HG03571 (cell line): ENCODE results near the gene CCAR1.
A peak's percentile ranks its signal among the peaks of the same experiment; 100 is the strongest.
"Not testable (repeated sequence)": the region's sequence is repeated elsewhere in the genome, so short reads cannot be mapped to it uniquely, and the experiment has no call there.

Source experiments
- ATAC-seq: cut with Tn5 transposase; IDR thresholded peaks from one replicate; pipeline ENCODE4 v1.9.1; 2021; ENCODE audit not compliant: unreplicated experiment

CCAR1 gene

DNA sequence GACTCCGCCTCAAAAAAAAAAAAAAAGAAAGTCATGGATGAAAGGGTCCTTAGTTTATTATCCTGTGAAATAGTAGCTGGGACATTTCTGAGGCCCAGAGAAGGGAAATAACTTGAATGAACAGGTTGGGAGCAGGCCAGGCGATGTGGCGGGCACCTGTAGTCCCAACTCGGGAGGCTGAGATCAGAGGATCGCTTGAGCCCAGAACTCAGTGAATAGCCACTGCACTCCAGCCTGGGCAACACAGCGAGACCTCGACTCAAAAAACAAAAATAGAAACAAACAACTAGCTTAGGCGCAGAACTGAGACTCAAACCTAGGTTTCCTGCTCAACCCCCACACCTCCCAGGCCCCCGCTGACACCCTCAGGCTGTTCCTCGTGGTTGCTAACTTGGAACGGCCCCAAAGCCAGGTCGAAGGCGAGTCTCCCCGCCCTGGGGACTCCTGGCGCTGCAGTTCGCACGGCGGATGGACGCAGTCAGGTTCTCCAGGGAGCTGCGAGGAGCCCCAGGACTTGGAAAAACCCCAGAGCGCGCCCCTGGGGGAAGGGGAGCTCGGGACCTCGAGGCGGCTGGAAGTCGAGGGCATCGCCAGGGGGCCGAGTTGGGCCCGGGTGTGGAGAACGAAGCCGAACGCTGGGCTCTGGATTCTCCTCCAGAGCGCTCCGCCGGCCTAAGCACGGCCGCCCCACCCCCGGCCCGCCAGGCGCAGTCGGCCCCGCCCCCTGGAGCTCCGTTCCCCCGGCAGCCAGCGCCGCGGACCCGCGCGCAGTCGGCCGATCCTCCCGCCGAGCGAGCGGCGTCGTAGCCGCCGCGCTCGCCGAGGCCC lies 105.9 kb downstream of the CCAR1 start, which contains the start of gene STOX1:
Gene STOX1, plus strand, starts transcription at position 768 of the 828 bp plus-strand sequence. CDS start 93 bp downstream, outside the sequence.
- peak; percentile 60 for ATAC-seq

DNA sequence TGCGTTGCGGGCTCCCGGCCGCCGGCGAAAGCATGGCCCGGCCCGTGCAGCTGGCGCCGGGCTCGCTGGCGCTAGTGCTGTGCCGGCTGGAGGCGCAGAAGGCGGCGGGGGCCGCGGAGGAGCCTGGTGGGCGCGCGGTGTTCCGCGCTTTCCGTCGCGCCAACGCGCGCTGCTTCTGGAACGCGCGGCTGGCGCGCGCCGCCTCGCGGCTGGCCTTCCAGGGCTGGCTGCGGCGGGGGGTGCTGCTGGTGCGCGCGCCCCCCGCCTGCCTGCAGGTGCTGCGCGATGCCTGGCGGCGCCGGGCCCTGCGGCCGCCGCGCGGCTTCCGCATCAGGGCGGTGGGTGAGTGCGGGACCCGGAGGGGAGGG lies 106.5 kb downstream of the CCAR1 start:
- not testable (repeated sequence) for ATAC-seq

- ATAC-seq = not testable (repeated sequence)
Measured at GRCh38 chr10:68828083-68828601, 107.1 kb downstream of the CCAR1 start.

GRCh38 chr10:68828833-68829232 lies 107.8 kb downstream of the CCAR1 start:
- no peak for ATAC-seq

DNA sequence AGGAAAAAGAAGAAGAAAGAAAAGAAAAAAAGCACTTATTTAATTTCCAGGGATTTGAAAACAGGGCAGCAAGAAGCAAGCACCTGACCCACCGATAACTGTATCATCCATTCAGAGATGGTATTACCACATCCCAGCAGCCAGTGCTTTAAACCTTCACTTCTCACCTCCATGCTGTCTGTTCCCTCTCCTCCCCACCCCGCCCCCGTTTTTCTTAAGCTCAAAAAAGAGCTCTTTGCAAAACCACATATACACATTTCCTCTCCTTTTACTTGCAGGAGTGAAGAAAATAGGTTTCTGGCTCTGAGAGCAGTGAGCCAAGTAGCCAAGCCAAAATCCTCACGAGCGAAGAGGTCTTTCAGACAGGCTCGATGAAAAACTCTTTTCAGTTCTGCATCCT lies 108.5 kb downstream of the CCAR1 start:
- ATAC-seq = no peak

DNA sequence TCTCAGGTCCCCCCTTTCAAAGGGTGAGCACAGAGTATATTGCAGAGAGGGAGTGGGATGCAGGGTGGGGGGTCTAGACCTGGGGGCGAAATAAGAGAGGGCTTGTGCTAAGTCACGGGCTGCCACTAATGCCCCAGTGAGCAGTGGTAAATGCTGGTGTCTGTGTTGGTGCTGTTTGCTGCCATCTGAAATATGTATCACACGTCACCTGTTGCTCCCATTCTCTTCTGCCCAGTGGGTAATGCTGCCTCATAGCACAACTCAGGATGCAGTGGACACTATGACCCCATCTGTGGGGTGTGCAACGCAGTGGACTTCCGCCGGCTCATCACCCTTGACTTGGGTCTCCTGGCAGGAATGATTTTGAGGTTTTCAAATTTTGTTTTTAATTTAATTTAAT lies 108.9 kb downstream of the CCAR1 start:
- ATAC-seq = no peak

- no peak for ATAC-seq
Measured at GRCh38 chr10:68831961-68832455, 111.0 kb downstream of the CCAR1 start.

DNA sequence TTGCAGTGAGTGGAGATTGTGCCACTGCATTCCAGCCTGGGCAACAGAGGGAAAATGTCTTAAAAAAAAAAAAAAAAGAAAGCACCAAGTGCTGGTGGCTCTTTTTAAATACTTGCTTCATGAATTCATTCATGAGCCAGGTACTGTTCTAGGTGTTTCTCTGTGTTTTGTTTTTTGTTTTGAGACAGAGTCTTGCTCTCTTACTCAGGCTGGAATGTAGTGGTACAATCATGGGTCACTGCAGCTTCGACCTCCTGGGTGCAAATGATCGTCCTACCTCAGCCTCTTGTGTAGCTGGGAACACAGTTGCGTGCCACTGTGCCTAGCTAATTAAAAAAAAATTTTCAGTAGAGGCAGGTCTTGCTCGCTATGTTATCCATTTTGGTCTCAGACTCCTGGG lies 111.6 kb downstream of the CCAR1 start:
- ATAC-seq = no peak

GRCh38 chr10:68837626-68838322 lies 116.7 kb downstream of the CCAR1 start:
- no peak for ATAC-seq

GRCh38 chr10:68840650-68841049 lies 119.6 kb downstream of the CCAR1 start:
- ATAC-seq = not testable (repeated sequence)
